ENCODE results near the gene UBA52.

Gene UBA52

DNA sequence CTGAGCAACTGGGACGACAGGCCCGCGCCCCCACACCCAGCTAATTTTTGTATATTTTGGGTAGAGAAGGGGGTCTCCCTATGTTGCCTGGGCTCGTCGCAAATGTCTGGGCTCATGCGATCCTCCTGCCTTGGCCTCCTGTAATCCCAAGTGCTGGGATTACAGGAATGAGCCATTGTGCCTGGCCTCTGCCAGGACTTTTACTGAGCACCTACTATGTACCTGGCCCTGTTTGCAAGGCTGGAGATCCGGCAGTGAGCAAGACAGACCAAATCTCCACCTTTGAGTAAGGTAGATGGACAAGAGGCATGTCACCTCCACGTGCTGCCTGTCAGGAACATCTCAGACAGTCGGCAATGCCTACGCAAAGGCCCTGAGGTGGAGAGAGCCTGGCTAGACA lies 35.2 kb upstream of the UBA52 start:
- Histone ChIP-seq H3K9me2 (replicated peaks; ENCODE audit: insufficient read depth, low read length) (no peaks in the 10 kb centered on the region), H3K27ac (ENCODE audit: low read depth, low read length) (no peak overlapping the region)

DNA sequence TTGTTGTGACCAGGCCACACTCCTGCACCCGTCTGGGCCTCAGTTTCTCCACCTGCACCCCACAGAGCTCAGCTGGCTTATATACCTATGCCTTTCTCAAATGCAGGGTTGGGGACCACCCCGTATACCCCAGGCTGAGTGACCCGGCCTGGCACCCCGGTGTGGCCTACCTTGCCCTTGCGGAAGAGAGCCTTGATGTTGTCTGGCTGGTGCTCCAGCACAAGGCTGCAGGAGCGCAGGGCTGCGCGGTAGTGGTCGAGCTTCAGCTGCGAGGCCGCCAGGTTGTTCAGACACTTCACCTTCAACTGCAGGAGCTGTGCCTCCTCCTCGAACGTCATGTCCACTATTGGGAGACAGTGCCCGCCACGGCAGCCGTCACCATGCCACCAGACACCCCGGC lies 34.2 kb upstream of the UBA52 start:
- no peaks in the 10 kb centered on the region for H3K9me3 ChIP-seq (ENCODE audit: insufficient read depth, low read length)
- peaks cover 7% of the 10 kb centered on the region; the same call in 1 of the 2 replicates for H3K79me2 ChIP-seq (ENCODE audit: insufficient read depth, low read length)
- no peaks in the 10 kb centered on the region for H4K20me1 ChIP-seq (ENCODE audit: low read depth, low read length)

More for the DNA sequence above, 35.2 kb upstream of the UBA52 start:
- Histone ChIP-seq H3F3A (ENCODE audit: insufficient read depth) (no peaks in the 10 kb centered on the region), H3K4me2 (ENCODE audit: low read depth, low read length, poor library complexity, severe bottlenecking) (no peak overlapping the region), H3K4me3 (ENCODE audit: insufficient read depth, low read length, poor library complexity, severe bottlenecking) (no peak overlapping the region), H3K27me3 (ENCODE audit: low read length) (no peaks in the 10 kb centered on the region), H3K79me2 (ENCODE audit: insufficient read depth, low read length) (no peaks in the 10 kb centered on the region), H3K9ac (ENCODE audit: low read length) (no peak overlapping the region), H3K36me3 (ENCODE audit: low read length) (no peaks in the 10 kb centered on the region; the same call in 1 of the 2 replicates), H4K20me1 (ENCODE audit: low read depth, low read length) (no peaks in the 10 kb centered on the region), H3K9me3 (ENCODE audit: insufficient read depth, low read length) (no peaks in the 10 kb centered on the region), H2AFZ (ENCODE audit: low read depth, low read length, severe bottlenecking) (no peak overlapping the region)
- no peak for TF ChIP-seq EZH2phosphoT487 (conservative IDR thresholded peaks at IDR 0.05; ENCODE audit: low read length)
- TF ChIP-seq, protein P1, sequence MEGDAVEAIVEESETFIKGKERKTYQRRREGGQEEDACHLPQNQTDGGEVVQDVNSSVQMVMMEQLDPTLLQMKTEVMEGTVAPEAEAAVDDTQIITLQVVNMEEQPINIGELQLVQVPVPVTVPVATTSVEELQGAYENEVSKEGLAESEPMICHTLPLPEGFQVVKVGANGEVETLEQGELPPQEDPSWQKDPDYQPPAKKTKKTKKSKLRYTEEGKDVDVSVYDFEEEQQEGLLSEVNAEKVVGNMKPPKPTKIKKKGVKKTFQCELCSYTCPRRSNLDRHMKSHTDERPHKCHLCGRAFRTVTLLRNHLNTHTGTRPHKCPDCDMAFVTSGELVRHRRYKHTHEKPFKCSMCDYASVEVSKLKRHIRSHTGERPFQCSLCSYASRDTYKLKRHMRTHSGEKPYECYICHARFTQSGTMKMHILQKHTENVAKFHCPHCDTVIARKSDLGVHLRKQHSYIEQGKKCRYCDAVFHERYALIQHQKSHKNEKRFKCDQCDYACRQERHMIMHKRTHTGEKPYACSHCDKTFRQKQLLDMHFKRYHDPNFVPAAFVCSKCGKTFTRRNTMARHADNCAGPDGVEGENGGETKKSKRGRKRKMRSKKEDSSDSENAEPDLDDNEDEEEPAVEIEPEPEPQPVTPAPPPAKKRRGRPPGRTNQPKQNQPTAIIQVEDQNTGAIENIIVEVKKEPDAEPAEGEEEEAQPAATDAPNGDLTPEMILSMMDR (IDR thresholded peaks at IDR 0.05; ENCODE audit: insufficient read depth, low read length, poor library complexity, severe bottlenecking) = no peak

DNA sequence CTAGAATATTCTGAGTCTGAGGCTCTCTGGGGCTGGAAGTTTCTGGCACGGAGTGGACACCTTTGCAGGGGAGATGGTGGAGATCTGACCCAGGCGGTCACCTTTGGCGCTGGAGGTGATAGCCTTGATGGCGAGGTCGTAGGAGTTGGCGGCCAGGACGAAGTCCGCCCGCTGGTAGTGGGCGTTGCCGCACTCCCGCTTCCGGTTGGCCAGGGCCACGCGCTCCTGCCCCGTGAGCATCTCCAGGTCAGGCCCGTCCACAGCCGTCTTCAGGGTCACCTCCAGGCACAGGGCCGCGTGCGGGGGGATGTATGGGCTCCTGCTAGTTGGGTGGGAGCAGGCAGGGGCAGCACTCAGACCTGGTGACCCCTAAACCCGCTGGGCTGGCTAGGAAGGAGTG lies 33.5 kb upstream of the UBA52 start:
- H4K20me1 ChIP-seq (ENCODE audit: low read depth, low read length) = no peaks in the 10 kb centered on the region
- peaks cover 5% of the 10 kb centered on the region; the same call in 1 of the 2 replicates for H3F3A ChIP-seq (ENCODE audit: insufficient read depth)
- no peak overlapping the region for H3K9ac ChIP-seq (ENCODE audit: low read length)
- no peak overlapping the region for H3K27ac ChIP-seq (ENCODE audit: low read depth, low read length)
- TF ChIP-seq EZH2phosphoT487 (conservative IDR thresholded peaks at IDR 0.05; ENCODE audit: low read length) = no peak
- TF ChIP-seq, protein P1 (IDR thresholded peaks at IDR 0.05; ENCODE audit: insufficient read depth, low read length, poor library complexity, severe bottlenecking) = no peak
- H3K4me2 ChIP-seq (ENCODE audit: low read depth, low read length, poor library complexity, severe bottlenecking) = no peak overlapping the region
- no peaks in the 10 kb centered on the region for H3K9me3 ChIP-seq (ENCODE audit: insufficient read depth, low read length)
- H3K4me3 ChIP-seq (ENCODE audit: insufficient read depth, low read length, poor library complexity, severe bottlenecking) = no peak overlapping the region
- no peak overlapping the region for H2AFZ ChIP-seq (ENCODE audit: low read depth, low read length, severe bottlenecking)
- H3K27me3 ChIP-seq (ENCODE audit: low read length) = no peaks in the 10 kb centered on the region
- H3K36me3 ChIP-seq (ENCODE audit: low read length) = no peaks in the 10 kb centered on the region; the same call in 1 of the 2 replicates
- H3K79me2 ChIP-seq (ENCODE audit: insufficient read depth, low read length) = peaks cover 9% of the 10 kb centered on the region; the same call in 1 of the 2 replicates
- no peaks in the 10 kb centered on the region for H3K9me2 ChIP-seq (replicated peaks; ENCODE audit: insufficient read depth, low read length)

More for the DNA sequence above, 34.2 kb upstream of the UBA52 start:
- TF ChIP-seq EZH2phosphoT487 (conservative IDR thresholded peaks at IDR 0.05; ENCODE audit: low read length) = no peak
- TF ChIP-seq, protein P1 (IDR thresholded peaks at IDR 0.05; ENCODE audit: insufficient read depth, low read length, poor library complexity, severe bottlenecking) = no peak
- Histone ChIP-seq H3K9me2 (replicated peaks; ENCODE audit: insufficient read depth, low read length) (no peaks in the 10 kb centered on the region), H3K36me3 (ENCODE audit: low read length) (no peaks in the 10 kb centered on the region; the same call in 1 of the 2 replicates), H3F3A (ENCODE audit: insufficient read depth) (peaks cover 5% of the 10 kb centered on the region; the same call in 1 of the 2 replicates), H3K4me2 (ENCODE audit: low read depth, low read length, poor library complexity, severe bottlenecking) (no peak overlapping the region), H3K27me3 (ENCODE audit: low read length) (no peaks in the 10 kb centered on the region), H3K9ac (ENCODE audit: low read length) (no peak overlapping the region), H3K4me3 (ENCODE audit: insufficient read depth, low read length, poor library complexity, severe bottlenecking) (no peak overlapping the region), H2AFZ (ENCODE audit: low read depth, low read length, severe bottlenecking) (no peak overlapping the region), H3K27ac (ENCODE audit: low read depth, low read length) (no peak overlapping the region)
